NCI-H2107 treated with DMSO at 0.1 percent for 48 hours (cell line): ENCODE data around the gene DUS2.

Source experiments
- DNase-seq: peaks from one replicate; lab custom pipeline; 2025; ENCODE audit not compliant: unreplicated experiment; lab: John Stamatoyannopoulos, UW

DUS2 gene

GRCh38 chr16:68040506-68041288, 17.6 kb downstream of the DUS2 start:
- peak; percentile 64 for DNase-seq

DNA sequence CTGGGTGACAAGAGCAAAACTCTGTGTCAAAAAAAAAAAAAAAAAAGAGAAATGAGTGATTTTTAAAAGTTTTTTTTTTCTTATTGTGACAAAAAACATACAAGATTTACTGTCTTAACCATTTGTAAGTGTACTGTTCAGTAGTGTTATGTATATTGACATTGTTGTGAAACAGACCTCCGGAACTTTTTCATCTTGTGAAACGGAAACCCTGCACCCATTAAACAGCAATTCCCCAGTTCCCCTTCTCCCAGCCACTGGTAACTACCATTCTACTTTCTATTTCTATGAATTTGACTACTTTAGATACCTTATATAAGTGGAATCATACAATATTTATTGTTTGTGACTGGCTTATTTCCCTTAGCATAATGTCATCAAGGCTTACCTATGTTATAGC, 18.7 kb downstream of the DUS2 start:
- no peak for DNase-seq

DNA sequence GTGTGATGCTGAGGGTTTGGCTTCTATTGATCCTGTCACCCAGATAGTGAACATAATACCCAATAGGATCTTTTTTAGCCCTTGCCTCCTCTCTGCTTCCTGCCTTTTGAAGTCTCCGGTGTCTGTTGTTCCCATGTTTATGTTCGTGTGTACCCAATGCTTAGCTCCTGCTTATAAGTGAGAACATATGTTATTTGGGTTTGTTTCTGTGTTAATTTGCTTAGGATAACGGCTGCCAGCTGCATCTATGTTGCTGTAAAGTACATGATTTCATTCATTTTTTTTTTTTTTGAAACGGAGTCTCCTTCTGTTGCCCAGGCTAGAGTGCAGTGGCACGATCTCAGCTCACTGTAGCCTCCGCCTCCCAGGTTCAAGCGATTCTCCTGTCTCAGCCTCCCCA, 23.0 kb downstream of the DUS2 start:
- no peak for DNase-seq

DNA sequence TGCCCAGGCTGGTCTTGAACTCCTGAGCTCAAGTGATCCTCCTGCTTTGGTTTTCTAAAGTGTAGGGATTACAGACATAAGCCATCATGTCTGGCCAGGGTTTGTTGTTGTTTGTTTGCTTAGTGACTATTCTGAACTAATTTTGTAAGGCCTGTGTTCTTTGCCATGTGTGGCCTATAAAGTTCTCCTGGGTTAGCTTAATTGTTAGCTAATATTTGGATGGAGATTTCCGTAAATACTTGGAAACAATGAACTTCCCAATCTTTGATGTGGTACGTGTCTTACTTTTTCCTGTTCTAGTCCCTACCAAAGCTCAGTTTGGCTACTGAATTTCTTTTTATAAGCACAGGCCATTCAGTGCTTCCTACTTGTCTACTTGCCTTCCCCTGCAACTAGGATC, 24.9 kb downstream of the DUS2 start:
- no peak for DNase-seq

DNA sequence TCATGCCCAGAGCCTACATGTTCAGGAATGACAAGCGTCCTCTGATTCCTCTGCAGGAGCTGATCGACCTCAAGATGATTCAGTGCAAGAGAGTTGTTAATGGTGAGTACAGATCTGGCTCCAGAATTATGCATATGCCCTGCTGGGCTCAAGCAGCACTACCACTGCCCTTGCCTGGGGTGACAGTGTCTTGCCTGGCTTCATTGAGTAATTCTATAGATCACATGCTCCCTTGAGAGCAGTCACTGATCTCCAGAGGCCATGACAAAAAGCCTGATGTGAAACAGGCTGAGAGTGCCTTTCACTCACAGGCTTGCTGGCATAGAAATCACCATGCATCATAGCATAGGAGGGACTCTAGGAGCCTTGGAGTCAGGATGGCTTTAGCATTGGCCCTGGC, 26.4 kb downstream of the DUS2 start:
- DNase-seq: no peak

GRCh38 chr16:68055395-68055794, 32.3 kb downstream of the DUS2 start:
- DNase-seq: no peak

- DNase-seq: no peak
Measured at GRCh38 chr16:68059804-68060203, 36.7 kb downstream of the DUS2 start.

DNA sequence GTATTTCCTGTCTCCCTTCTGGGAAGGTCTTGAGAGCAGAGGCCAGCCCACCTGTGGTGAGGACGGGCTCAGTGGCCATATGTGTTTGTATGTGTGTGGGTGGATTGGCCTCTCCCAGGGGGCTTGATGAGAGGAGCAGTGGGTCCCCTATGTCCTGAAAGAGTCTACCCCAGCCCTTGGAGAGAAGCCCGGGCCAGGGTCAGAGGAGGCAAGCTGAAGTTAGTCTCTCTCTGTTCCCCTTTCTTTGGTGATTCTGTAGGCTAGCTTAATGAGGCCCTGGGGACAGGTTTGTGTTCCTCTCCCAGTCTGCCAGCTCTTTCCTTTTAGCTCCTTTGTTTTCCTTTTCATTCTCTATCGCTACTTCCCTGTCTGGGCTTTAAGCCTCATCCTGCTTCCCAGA, 38.3 kb downstream of the DUS2 start:
- no peak for DNase-seq

DNA sequence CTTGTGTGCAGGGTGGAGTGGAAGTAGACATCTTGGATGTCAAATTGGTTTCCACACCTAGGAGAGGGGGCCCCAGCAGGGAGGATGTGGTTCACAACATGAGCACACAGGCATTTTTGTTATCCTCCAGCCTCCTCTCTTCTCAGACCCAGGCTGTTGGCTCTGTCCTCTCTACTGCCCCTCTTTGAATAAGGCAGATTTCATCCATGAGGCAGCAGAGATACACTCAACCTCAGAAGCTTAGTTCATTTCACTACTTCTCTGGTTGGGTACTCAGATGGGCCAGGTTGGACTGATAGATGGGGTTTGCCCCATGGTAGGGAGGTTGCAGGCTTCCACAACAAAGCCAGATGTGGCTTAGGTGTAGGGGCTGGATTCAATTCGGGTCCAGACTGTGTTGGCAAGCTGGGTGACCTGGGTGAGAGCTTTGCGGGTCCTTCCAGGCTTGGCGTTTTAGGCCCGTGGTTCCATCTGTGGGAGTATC, 39.9 kb downstream of the DUS2 start:
- no peak for DNase-seq

- DNase-seq: peak; percentile 20
Measured at GRCh38 chr16:68064791-68065365, 41.8 kb downstream of the DUS2 start.

GRCh38 chr16:68065716-68066305, 42.7 kb downstream of the DUS2 start:
- DNase-seq: no peak

GRCh38 chr16:68066763-68067162, 43.7 kb downstream of the DUS2 start:
- no peak for DNase-seq

DNA sequence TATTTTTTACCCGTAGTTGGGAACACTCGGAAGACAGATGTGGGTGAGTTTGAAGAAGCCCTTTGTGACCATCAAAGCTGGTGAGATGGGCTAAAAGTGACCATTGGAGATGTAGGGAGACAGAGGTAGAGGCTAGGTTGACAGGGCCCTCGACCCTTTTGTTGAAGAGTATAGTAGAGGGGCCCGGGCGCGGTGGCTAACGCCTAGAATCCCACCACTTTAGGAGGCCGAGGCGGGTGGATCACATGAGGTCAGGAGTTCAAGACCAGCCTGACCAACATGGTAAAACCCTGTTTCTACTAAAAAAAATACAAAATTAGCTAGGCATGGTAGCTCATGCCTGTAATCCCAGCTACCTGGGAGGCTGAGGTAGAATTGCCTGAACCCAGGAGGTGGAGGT, 45.8 kb downstream of the DUS2 start:
- DNase-seq: no peak

- no peak for DNase-seq
Measured at GRCh38 chr16:68069511-68070248, 46.6 kb downstream of the DUS2 start.

- DNase-seq: no peak
Measured at GRCh38 chr16:68070249-68070730, 47.2 kb downstream of the DUS2 start.

GRCh38 chr16:68070806-68071517, 47.9 kb downstream of the DUS2 start:
- no peak for DNase-seq

DNA sequence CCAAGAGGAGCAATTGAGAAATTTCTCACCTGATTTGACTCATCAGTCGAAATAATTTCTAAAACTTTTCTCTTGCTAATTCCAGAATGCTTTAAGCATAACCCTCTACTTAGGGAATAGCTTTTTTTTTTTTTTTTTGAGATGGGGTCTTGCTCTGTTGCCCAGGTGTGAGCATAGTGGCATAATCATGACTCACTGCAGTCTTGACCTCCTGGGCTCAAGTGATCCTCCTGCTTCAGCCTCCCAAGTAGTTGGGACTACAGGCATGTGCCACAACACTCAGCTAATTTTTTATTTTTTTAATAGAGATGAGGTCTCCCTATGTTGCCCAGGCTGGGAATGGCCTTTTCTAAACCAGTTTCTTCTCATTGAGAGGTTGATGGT, 48.4 kb downstream of the DUS2 start:
- no peak for DNase-seq

GRCh38 chr16:68072038-68072695, 49.1 kb downstream of the DUS2 start:
- DNase-seq: no peak

- DNase-seq: no peak
Measured at GRCh38 chr16:68073902-68074760, 51.0 kb downstream of the DUS2 start.
